KOPT-K1 (cell line): ENCODE data around the gene ALDH1A1.

Source experiments
- H3K27ac ChIP-seq: fragments of 200-600 bp; sonication (generic); 2 replicates; pipeline ENCODE4 v1.5.1; 2016; ENCODE audit warnings: antibody characterized with exemption, mild to moderate bottlenecking, low read depth, low read length; ENCODE audit not compliant: poor library complexity, severe bottlenecking
- H3K36me3 ChIP-seq: fragments of 200-600 bp; sonication (generic); 2 replicates; pipeline ENCODE4 v1.5.1; 2017; ENCODE audit warnings: antibody characterized with exemption, mild to moderate bottlenecking, low read length, moderate library complexity; ENCODE audit not compliant: insufficient read depth
- H3K9me3 ChIP-seq: fragments of 200-600 bp; sonication (generic); 2 replicates; pipeline ENCODE4 v1.5.1; 2017; ENCODE audit warnings: antibody characterized with exemption, low read length, mild to moderate bottlenecking; ENCODE audit not compliant: insufficient read depth, poor library complexity, severe bottlenecking

The ALDH1A1 gene

DNA sequence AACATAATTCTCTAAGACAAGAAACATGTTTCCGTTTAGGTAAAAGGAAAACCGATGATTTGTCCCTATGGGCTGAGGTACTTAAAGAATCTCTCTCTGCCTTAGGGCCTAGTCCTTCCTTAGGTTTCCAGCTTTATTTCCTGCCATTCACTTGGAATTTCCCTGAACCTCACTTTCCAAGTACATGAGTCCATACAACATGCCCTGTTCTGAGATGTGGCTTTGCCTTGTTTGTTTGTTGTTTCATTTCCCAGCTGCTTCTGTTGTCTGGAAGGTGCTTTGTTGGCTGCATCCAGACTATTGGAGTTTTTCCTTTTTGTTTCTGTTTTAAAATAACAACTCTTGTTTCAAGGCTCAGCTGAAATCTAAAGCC, 95.2 kb downstream of the ALDH1A1 start:
- H3K36me3 ChIP-seq, result no peaks in the 10 kb centered on the region
- no peaks in the 10 kb centered on the region for H3K9me3 ChIP-seq
- H3K27ac ChIP-seq, result no peak overlapping the region

- no peak overlapping the region for H3K27ac ChIP-seq
- H3K36me3 ChIP-seq, result no peaks in the 10 kb centered on the region
- H3K9me3 ChIP-seq, result no peaks in the 10 kb centered on the region
Measured at GRCh38 chr9:72856972-72857623, 95.8 kb downstream of the ALDH1A1 start.

DNA sequence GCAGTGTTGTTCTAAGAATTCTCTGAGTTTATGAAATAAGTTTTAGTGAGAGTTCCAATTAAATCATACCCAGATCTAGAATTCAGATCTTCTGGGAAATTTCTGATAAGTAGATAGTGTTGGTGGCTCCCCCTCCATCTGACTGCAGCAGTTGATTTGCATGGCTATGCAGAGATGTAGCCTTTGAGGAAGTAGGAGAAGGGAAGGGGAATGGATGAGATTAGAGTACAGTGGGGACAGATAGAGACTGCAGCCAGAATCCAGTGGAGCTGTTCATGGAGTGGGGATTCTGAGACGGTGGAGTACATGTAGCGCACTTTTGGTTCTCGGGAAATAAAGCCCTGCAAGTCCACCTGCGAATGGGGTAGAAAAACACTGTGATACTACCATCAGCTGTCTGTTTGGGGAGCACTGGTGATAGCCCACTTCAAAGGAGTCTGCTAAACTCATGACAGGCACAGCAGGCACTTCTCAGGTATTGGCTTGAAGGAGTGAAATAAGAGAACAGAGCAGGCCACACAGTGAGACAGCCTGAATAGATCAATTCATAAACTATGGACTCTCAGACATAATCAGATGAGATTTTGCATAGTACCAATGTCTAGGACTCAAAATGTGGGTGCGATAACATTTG, 96.8 kb downstream of the ALDH1A1 start:
- H3K27ac ChIP-seq, result no peak overlapping the region
- no peaks in the 10 kb centered on the region for H3K9me3 ChIP-seq
- no peaks in the 10 kb centered on the region for H3K36me3 ChIP-seq

GRCh38 chr9:72855321-72855720, 97.5 kb downstream of the ALDH1A1 start:
- no peak overlapping the region for H3K27ac ChIP-seq
- H3K36me3 ChIP-seq, result no peaks in the 10 kb centered on the region
- no peaks in the 10 kb centered on the region for H3K9me3 ChIP-seq
